ENCODE measurements around the gene FAM120B.
"Not testable (repeated sequence)": the region's sequence is repeated elsewhere in the genome, so short reads cannot be mapped to it uniquely, and the experiment has no call there.

The FAM120B gene

DNA sequence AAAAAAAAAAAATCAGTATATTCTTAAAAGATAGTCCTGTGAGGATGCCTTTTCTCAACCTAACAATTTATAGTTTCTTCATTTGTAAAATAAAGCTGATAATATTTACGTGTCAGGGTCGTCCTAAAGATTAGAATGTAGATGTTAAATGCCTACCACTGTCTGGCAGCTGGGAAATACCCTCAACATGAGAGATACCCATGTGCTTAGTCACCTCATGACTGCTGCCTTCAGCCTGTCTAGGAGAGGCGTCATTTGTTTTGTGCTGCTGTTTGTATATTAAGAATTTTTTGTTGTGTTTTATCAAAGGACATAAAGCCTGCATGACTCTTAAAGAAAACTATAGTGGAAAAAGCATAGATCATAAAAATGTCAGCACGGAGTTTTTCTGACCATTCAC, 9.5 kb downstream of the FAM120B start:
- Histone ChIP-seq H3K36me3 (ENCODE audit: insufficient read depth, low read length) (peaks cover 15% of the 10 kb centered on the region), H3K9ac (ENCODE audit: low read depth, low read length) (no peak overlapping the region), H3K4me1 (ENCODE audit: insufficient read depth, low read length) (no peaks in the 10 kb centered on the region; the same call in 1 of the 2 replicates), H3K9me3 (ENCODE audit: control insufficient read depth, insufficient read depth, low read length) (no peaks in the 10 kb centered on the region)

DNA sequence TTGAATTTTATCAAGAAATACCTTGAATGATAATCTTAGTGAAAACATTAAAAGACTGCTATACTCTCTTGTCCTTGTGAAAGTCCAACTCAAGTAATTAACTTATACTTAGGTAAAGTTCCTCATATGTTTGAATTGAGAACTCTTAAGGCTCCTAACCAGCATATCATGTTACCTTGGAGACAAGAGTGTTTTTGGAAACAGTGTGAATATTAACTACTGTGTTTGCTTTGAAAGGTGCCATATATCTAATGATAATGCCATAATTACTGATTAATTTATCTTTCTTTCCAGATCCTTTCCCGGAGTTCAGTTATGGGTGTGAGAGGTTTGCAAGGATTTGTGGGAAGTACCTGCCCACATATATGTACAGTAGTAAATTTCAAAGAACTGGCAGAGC, 10.5 kb downstream of the FAM120B start:
- H3K4me1 ChIP-seq (ENCODE audit: insufficient read depth, low read length), result no peaks in the 10 kb centered on the region; the same call in 1 of the 2 replicates
- H3K9me3 ChIP-seq (ENCODE audit: control insufficient read depth, insufficient read depth, low read length), result no peaks in the 10 kb centered on the region
- H3K9ac ChIP-seq (ENCODE audit: low read depth, low read length), result no peak overlapping the region
- H3K36me3 ChIP-seq (ENCODE audit: insufficient read depth, low read length), result peaks cover 15% of the 10 kb centered on the region

DNA sequence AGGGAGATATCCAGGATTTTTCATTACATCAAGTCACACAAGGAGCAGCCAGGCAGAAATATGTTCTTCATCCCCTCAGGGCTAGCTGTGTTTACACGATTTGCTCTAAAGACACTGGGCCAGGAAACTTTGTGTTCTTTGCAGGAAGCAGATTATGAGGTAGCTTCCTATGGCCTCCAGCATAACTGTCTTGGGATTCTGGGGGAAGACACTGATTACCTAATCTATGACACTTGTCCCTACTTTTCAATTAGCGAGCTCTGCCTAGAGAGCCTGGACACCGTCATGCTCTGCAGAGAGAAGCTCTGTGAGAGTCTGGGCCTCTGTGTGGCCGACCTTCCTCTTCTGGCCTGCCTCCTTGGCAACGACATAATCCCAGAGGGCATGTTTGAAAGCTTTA, 11.2 kb downstream of the FAM120B start:
- no peak overlapping the region for H3K9ac ChIP-seq (ENCODE audit: low read depth, low read length)
- H3K4me1 ChIP-seq (ENCODE audit: insufficient read depth, low read length), result no peaks in the 10 kb centered on the region; the same call in 1 of the 2 replicates
- peaks cover 15% of the 10 kb centered on the region for H3K36me3 ChIP-seq (ENCODE audit: insufficient read depth, low read length)
- H3K9me3 ChIP-seq (ENCODE audit: control insufficient read depth, insufficient read depth, low read length), result no peaks in the 10 kb centered on the region

GRCh38 chr6:170329321-170329720, 22.8 kb downstream of the FAM120B start:
- peaks cover 4% of the 10 kb centered on the region; the same call in 1 of the 2 replicates for H3K36me3 ChIP-seq (ENCODE audit: insufficient read depth, low read length)
- no peak overlapping the region for H3K9ac ChIP-seq (ENCODE audit: low read depth, low read length)
- H3K9me3 ChIP-seq (ENCODE audit: control insufficient read depth, insufficient read depth, low read length), result no peaks in the 10 kb centered on the region
- H3K4me1 ChIP-seq (ENCODE audit: insufficient read depth, low read length), result no peaks in the 10 kb centered on the region

DNA sequence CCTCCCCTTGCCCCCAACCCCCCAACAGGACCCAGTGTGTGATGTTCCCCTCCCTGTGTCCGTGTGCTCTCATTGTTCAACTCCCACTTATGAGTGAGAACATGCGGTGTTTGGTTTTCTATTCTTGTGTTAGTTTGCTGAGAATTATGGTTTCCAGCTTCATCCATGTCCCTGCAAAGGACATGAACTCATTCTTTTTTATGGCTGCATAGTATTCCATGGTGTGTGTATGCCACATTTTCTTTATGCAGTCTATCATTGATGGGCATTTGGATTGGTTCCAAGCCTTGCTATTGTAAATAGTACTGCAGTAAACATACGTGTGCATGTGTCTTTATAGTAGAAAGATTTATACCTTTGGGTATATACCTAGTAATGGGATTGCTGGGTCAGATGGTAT, 28.6 kb downstream of the FAM120B start:
- H3K4me1 ChIP-seq (ENCODE audit: insufficient read depth, low read length); H3K9ac ChIP-seq (ENCODE audit: low read depth, low read length); H3K36me3 ChIP-seq (ENCODE audit: insufficient read depth, low read length); H3K9me3 ChIP-seq (ENCODE audit: control insufficient read depth, insufficient read depth, low read length): not testable (repeated sequence)

DNA sequence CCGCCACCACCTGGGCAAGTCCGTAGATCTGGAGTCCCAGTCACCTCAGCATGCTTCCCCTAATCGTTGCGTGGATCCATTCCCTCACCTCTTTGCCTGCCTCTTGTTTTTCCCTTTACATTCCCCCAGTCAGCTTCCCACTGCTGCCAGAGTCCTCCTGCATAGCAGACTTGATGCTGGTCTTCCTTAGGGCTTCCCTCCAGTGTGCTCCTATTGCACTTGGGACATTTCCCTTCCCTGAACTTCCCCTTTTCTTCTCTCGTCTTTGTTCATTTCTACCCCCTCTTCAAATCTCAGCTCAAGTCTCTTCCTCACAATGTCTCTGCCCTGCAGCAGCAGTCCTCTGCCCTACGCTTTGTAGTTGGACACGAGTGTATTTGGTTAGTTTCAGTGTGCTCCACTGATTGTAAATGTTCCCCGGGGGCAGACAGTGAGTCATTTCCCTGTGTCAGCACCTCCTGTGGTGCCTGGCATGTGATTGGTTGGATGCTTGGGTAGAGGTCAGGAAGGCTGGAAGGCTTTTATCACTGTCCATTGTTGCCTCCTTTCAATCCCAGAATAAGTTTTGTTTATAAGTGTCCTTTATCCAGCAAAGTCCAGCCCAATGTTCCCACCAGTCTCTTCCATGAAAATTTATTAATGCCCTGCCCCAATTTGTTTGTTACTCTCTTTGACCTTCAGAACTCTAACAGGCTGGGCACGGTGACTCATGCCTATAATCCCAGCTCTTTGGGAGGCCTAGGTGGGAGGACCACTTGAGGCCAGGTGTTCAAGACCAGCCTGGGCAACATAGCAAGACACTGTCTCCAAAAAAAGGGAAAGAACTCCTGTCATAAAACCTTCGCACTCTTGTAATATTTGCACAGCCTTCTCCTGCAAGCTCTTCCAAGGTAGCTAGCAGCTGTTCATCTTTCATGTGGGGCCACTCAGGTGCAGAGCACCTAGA, 38.3 kb downstream of the FAM120B start:
- H3K9ac ChIP-seq (ENCODE audit: low read depth, low read length), result no peak overlapping the region
- H3K4me1 ChIP-seq (ENCODE audit: insufficient read depth, low read length), result peaks cover 5% of the 10 kb centered on the region; the same call in 1 of the 2 replicates
- H3K9me3 ChIP-seq (ENCODE audit: control insufficient read depth, insufficient read depth, low read length), result no peaks in the 10 kb centered on the region
- H3K36me3 ChIP-seq (ENCODE audit: insufficient read depth, low read length), result peaks cover 4% of the 10 kb centered on the region; the same call in 1 of the 2 replicates

DNA sequence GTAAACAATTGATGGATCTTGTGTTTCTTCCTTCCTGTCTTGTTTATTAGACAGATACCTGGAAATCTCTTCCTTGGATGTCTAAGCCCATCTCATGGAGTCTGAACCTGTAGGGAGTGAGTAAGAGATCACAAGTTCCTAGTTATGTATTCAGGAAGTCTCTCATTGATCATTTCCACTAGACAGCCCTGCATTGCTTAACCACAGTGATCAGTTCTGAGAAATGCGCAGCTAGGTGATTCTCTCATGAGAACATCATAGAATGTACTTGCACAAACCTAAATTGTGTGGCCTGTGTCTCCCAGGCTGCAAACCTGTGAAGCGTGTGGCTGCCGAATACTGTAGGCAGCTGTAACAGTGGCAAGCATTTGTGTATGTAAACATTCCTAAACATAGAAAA, 39.1 kb downstream of the FAM120B start:
- peaks cover 7% of the 10 kb centered on the region; the same call in 1 of the 2 replicates for H3K36me3 ChIP-seq (ENCODE audit: insufficient read depth, low read length)

DNA sequence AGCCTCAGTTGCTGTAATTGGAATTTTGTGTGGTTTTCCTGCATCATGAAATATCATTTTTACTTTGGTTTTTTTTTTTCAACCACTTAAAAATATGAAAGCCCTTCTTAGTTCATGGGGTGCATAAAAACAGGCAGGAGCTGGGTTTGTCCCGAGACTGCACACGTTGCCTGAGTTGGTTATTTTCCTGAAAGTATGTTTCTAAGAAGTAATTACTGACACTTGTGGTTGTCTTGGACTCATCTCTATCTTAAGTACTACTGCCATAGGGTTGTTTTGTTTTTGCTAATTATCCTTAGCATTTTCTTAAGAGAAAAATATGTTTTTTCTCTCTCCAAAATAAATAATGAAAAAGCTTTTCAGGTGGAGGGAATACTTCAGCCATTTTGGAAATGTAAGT, 40.1 kb downstream of the FAM120B start:
- peaks cover 7% of the 10 kb centered on the region; the same call in 1 of the 2 replicates for H3K36me3 ChIP-seq (ENCODE audit: insufficient read depth, low read length)
- H3K9ac ChIP-seq (ENCODE audit: low read depth, low read length), result no peak overlapping the region
- H3K4me1 ChIP-seq (ENCODE audit: insufficient read depth, low read length), result peaks cover 5% of the 10 kb centered on the region; the same call in 1 of the 2 replicates
- no peaks in the 10 kb centered on the region; the same call in none of the 2 replicates for H3K9me3 ChIP-seq (ENCODE audit: control insufficient read depth, insufficient read depth, low read length)

More for the DNA sequence above, 39.1 kb downstream of the FAM120B start:
- no peak overlapping the region for H3K9ac ChIP-seq (ENCODE audit: low read depth, low read length)
- H3K9me3 ChIP-seq (ENCODE audit: control insufficient read depth, insufficient read depth, low read length), result no peaks in the 10 kb centered on the region; the same call in 1 of the 2 replicates
- H3K4me1 ChIP-seq (ENCODE audit: insufficient read depth, low read length), result peaks cover 5% of the 10 kb centered on the region; the same call in 1 of the 2 replicates

- Histone ChIP-seq H3K36me3 (ENCODE audit: insufficient read depth, low read length) (peaks cover 7% of the 10 kb centered on the region; the same call in 1 of the 2 replicates), H3K9me3 (ENCODE audit: control insufficient read depth, insufficient read depth, low read length) (no peaks in the 10 kb centered on the region; the same call in none of the 2 replicates), H3K4me1 (ENCODE audit: insufficient read depth, low read length) (peaks cover 5% of the 10 kb centered on the region; the same call in 1 of the 2 replicates), H3K9ac (ENCODE audit: low read depth, low read length) (no peak overlapping the region)
Measured at GRCh38 chr6:170347091-170347490, 40.5 kb downstream of the FAM120B start.

DNA sequence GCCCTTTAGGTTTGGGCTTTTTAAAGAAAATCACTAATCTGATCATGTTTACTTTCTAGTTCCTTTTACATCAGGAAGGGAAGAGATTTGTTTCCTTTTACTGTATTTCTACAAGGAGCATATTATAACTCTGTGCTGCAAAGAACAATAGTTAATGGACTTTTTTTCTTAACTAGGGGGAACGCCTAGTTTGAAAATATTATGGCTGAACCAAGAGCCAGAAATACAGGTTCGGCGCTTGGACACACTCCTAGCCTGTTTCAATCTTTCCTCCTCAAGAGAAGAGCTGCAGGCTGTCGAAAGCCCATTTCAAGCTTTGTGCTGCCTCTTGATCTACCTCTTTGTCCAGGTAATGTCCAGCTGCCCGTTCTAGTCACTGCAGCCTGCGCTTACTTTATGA, 41.4 kb downstream of the FAM120B start:
- peaks cover 7% of the 10 kb centered on the region; the same call in 1 of the 2 replicates for H3K36me3 ChIP-seq (ENCODE audit: insufficient read depth, low read length)
- H3K9ac ChIP-seq (ENCODE audit: low read depth, low read length), result no peak overlapping the region
- peaks cover 5% of the 10 kb centered on the region; the same call in 1 of the 2 replicates for H3K4me1 ChIP-seq (ENCODE audit: insufficient read depth, low read length)
- H3K9me3 ChIP-seq (ENCODE audit: control insufficient read depth, insufficient read depth, low read length), result no peaks in the 10 kb centered on the region; the same call in none of the 2 replicates

- H3K4me1 ChIP-seq (ENCODE audit: insufficient read depth, low read length); H3K9me3 ChIP-seq (ENCODE audit: control insufficient read depth, insufficient read depth, low read length); H3K36me3 ChIP-seq (ENCODE audit: insufficient read depth, low read length); H3K9ac ChIP-seq (ENCODE audit: low read depth, low read length): not testable (repeated sequence)
Measured at GRCh38 chr6:170351456-170351855, 44.9 kb downstream of the FAM120B start.

GRCh38 chr6:170355190-170355589, 48.6 kb downstream of the FAM120B start:
- not testable (repeated sequence) for H3K4me1 ChIP-seq (ENCODE audit: insufficient read depth, low read length); H3K9me3 ChIP-seq (ENCODE audit: control insufficient read depth, insufficient read depth, low read length); H3K9ac ChIP-seq (ENCODE audit: low read depth, low read length)
- H3K36me3 ChIP-seq (ENCODE audit: insufficient read depth, low read length), result peaks cover 11% of the 10 kb centered on the region

- Histone ChIP-seq H3K9ac (ENCODE audit: low read depth, low read length) (no peak overlapping the region), H3K9me3 (ENCODE audit: control insufficient read depth, insufficient read depth, low read length) (no peaks in the 10 kb centered on the region; the same call in none of the 2 replicates), H3K4me1 (ENCODE audit: insufficient read depth, low read length) (no peaks in the 10 kb centered on the region), H3K36me3 (ENCODE audit: insufficient read depth, low read length) (peaks cover 12% of the 10 kb centered on the region)
Measured at GRCh38 chr6:170355661-170356060, 49.1 kb downstream of the FAM120B start.

DNA sequence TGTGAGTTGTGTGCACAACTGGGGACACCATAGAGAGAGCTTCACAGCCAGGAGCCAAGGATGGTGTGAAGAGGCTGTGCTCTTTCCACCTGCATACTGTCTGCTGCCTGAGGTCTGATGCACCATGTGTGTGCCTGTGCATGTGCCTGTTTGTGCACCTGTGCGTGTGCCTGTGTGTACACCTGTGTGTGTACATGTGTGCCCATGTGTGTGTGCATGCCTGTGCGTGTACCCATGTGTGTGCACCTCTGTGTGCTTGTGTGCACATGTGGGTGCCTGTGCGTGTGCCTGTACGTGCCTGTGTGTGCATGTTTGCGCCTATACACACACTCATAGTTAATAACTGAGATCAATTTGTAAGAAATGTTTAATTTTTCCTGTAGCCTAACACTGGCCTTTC, 51.3 kb downstream of the FAM120B start:
- Histone ChIP-seq H3K9ac (ENCODE audit: low read depth, low read length) (no peak overlapping the region), H3K4me1 (ENCODE audit: insufficient read depth, low read length) (no peaks in the 10 kb centered on the region), H3K9me3 (ENCODE audit: control insufficient read depth, insufficient read depth, low read length) (no peaks in the 10 kb centered on the region), H3K36me3 (ENCODE audit: insufficient read depth, low read length) (peaks cover 12% of the 10 kb centered on the region)

DNA sequence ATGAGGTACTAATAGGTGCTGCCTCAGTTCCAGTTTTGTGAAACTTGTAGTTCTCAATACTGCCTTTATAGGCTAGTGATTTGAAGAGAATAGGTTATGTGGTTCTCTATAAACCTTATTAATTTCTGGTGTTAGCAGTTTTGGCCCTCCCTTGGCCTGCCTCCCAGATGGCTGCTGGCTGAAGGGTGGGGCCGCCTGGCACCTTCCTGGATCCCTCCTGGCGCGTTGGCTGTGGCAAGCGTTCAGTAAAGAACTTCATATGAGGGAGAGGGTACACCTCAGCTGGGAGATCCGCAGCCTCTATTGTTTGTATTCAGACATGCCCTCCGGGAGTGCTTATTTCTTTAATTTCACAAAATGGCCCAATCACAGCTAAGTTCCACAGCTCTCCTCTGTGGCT, 51.9 kb downstream of the FAM120B start:
- Histone ChIP-seq H3K36me3 (ENCODE audit: insufficient read depth, low read length) (peaks cover 12% of the 10 kb centered on the region), H3K9ac (ENCODE audit: low read depth, low read length) (no peak overlapping the region), H3K9me3 (ENCODE audit: control insufficient read depth, insufficient read depth, low read length) (no peaks in the 10 kb centered on the region), H3K4me1 (ENCODE audit: insufficient read depth, low read length) (no peaks in the 10 kb centered on the region)
